Fibroblast of skin of abdomen (primary cell): ENCODE measurements around the gene OR14A2. TPM values are rescaled to one million over a fixed set of nuclear protein-coding genes. Genes with fewer than 3 reads are reported as not detected.
"Not testable (repeated sequence)": the region's sequence is repeated elsewhere in the genome, so short reads cannot be mapped to it uniquely, and the experiment has no call there.

ENCODE experiments used
- DNase-seq: peaks from one replicate; pipeline ENCODE4 v3.0.0-alpha.2; 2013
- polyA plus RNA-seq, 2 experiments: library from polyadenylated mRNA; unstranded; fragments of 120-200 nt; gene quantifications; one replicate each; pipeline ENCODE4 v1.2.1, GENCODE V29; 2013; ENCODE audit not compliant: insufficient read length in 2 of 2

OR14A2 gene
- polyA plus RNA-seq (2013, experiment 1 of 2; ENCODE audit: insufficient read length): not detected
- not detected for polyA plus RNA-seq (2013, experiment 2 of 2; ENCODE audit: insufficient read length)

DNA sequence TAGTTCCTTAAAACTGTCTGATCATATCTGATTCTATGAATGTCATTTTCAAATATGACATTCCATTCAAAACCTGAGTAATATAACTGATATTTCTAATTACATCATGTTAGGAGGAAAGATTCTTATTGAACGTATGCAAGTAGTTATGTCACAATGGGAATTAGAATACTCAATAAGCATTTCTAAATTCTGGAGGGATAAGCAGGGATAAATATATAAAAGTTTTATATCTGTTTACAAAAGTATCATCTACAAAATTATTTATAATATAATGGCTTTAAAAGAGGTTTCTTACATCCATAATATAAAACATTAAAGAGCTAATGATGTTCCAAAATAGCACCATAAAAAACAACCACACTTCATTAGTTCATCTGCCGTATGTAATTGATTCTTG lies at the start of gene OR14A2:
Gene OR14A2, minus strand, starts transcription at position 101 of the 400 bp plus-strand sequence.
- no peak for DNase-seq

DNA sequence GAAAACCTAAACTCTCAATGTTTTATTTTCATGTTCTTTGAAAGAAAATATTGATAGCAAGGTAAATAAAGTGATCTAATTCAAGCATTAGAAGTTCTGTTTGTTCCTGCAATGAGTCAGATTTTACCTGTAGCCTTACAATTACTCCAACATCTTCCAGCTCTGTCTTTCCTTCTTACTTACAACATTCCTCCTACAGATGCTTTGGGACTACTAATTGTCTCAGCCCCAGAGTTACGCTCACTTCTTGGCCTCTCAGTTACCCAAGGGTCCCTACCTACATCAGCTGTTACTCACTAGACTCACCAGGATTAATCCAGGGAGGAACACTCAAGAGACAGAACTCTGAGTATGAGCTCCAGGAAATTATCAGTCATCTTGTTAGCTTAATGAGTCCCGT lies 49.6 kb upstream of the OR14A2 start:
- no peak for DNase-seq

DNA sequence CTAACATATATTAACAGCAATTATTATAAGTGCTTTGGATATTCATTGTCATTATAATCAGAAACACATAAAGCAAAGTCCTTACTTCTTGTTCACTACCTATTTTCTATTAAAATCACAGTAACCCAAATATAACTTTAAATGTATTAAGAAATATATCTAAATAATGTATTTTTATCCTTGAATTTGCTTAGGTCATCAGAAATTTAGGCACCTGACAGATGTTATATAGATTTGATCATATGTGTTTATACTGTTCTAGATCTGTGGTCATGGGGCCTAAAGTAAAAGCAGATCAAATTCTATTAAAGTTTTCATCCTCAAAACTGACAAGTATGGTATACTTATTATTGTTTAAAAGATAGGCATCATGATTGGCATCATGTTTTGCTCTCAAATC lies 21.7 kb upstream of the OR14A2 start:
- no peak for DNase-seq

DNA sequence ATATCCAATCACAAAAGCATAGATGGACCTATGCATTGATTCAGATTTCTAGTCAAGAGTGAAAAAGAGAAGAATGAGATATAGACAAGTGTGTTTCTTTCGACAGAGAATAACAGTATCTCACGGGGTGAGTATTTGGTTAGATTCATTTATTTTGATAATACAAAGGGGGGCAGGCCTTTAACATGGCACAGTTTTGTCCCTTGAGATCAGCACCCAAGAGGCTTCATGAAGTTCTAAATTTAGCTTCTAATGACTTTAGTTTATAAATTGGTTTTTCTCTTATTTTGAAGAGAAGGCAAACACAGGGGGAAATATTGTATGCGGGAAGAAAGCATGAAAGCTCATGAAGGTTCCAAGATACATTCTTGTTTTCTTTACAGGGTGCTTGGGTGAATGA lies 12.5 kb upstream of the OR14A2 start, which contains the start of gene OR1C1:
Gene OR1C1, minus strand, starts transcription at position 101 of the 400 bp plus-strand sequence. CDS start 2,150 bp downstream, outside the sequence.
- DNase-seq: no peak

DNA sequence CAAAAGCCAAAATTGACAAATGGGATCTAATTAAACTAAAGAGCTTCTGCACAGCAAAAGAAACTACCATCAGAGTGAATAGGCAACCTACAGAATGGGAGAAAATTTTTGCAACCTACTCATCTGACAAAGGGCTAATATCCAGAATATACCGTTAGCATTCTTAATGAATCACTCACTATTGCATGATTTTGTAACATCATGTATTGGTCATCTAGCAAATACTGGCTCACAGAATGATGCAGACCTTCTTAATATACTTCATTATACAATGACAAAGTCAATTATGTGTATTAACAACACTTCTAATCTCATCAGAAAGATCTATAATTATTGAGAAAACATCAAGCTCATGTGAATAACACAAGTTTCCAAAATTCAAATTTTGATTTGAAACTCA lies 6.4 kb upstream of the OR14A2 start:
- DNase-seq: not testable (repeated sequence)

DNA sequence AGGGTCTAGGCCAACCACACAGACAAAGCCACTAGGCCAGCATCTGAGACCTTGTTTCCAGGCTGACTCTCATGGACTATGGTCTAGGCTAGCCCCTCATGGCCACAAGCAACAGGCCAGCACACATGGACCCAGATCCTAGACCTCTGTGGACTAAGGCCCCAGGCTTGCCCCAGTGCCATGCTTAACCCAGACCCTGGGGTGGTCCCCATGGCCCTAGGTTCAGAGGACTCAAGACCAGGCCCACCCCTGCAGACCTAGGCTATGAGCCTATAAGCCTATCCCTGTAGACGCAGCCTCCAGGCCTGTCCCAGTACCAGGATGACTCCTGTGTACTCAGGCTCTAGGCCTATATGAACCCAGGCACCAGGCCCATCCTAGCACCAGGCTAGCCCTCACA lies 1.9 kb upstream of the OR14A2 start:
- no peak for DNase-seq

DNA sequence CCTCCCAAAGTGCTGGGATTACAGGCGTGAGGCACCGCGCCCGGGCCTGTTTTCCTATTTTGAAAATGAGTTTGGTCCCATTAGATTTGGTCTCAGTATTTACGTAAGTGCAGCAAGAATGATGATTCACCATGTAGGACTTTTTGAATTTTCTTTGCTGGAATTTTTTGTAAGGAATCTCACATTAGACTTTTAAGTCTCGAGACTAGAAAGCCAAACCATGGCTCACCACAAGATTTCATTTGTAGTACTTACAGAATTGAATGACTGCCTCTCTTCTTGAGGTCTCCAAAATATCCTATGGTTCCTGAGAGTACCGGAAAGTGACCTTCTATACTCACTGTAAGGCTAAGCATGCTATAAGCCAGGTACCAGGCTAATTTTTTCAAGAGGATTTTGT lies 325 bp downstream of the OR14A2 start:
- no peak for DNase-seq

DNA sequence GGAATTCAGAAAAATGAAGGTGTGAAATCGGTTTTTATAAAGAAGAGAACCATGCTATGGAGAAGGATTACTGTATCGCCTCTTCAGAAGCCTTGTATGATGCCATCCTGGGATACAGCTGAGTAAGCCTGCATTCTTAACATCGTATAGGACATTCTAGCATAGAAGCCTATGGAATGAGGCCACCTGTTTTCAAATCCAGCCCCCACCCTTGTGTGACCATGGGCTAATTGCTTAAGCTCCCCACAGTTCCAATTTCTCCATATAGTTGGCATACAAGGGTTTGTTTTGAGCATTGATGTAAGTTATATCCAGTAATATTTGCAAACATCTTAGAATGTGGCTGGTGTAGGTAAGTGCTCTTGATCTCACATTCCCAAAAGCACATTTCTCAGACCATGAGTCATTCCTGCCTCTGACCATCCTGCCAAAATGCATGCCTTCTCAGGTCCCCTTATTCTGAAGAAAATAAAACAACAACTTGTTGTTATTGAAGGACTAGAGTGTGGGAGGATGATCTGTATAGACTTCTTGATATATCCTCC lies 1.5 kb downstream of the OR14A2 start:
- DNase-seq: no peak

DNA sequence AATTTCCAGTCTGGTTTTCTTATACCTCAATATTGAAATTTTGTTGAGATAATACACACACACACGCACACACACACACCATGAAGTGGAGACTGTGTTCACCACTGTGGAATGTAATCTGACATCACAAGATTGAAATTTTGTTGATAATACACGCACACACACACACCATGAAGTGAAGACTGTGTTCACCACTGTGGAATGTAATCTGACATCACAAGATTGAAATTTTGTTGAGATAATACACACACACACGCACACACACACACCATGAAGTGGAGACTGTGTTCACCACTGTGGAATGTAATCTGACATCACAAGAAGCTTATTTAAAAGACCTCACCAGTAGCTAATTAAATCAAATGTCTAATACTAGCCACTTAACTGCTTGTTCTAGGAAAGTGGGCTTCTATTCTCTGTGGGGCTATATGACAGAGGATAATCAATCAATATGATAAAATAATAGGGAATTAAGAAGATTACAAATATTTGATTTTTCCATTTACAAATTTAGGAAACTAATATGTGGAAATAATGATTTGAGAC lies 5.7 kb downstream of the OR14A2 start:
- peak; percentile 8 for DNase-seq

DNA sequence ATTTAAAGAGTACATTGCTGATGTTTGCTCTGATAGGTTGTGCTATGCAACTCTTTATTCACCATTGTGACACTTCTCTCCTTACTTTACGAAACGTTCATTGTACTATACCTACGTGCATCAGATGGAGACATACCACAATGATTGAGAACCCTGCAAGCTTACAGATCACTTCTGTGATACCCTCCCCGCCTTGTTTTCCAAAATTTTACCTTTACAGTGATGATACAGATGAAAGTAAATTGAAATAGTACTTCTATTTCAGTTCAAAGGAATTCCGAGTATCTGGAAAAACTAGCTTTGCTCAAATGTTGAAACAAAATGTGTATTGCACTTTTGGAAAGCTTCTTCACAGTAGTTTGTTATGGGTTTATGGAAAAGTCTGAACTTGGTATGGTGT lies 6.2 kb downstream of the OR14A2 start:
- DNase-seq: no peak

DNA sequence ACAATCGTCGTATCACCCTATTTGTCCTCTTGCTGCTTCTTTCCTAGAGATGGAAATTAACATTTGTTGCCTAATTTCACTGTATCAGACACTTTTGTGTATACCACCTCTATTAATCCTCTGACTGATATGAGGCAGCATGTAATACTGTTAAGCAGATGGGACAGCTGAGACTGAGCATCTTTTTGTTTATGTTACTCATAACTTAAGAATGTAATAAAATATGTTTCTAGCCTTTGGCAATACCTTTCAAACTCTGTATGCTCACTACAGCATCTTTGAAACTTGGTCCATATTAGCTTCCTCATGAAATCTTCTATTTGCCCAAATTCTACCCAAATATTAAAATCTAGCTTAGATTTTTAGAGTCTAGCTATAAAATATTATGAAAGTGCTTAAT lies 7.2 kb downstream of the OR14A2 start:
- no peak for DNase-seq

DNA sequence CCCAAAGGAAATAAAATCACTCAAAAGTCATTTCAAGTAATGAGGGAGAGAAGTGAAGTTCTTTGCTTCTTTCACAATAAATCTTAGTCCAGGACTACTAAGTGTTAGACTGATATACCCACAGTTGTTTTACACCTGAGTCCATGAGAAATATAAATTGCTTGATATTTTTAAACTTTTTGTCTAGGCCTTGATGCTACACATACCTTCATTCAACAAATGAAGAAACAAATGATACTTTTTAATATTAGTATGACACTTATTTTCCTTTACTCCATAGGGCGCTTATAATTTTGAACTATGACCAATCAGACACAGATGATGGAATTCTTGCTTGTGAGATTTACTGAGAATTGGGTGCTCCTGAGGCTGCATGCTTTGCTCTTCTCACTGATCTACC lies 9.6 kb downstream of the OR14A2 start, which contains the start of gene OR14K1:
Gene OR14K1, plus strand, starts transcription at position 301 of the 400 bp plus-strand sequence. Its CDS starts 0 bp downstream, at position 301.
- no peak for DNase-seq

DNA sequence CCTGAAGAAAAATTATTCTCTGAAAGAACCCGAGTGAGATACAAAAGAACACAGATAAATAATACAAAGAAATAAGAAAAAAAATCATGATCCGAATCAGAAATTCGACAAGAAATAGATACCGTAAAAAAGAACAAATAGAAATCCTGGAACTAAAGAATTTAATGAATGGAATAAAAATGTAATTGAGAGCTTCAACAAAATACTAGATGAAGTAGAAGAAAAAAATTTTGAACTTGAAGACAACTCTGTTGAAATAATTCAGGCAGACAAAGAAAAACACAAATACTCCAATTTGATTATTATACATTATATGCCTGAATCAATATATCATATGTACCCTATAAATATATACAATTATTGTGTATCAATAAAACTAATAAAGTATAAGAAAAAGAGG lies 26.7 kb downstream of the OR14A2 start:
- no peak for DNase-seq

DNA sequence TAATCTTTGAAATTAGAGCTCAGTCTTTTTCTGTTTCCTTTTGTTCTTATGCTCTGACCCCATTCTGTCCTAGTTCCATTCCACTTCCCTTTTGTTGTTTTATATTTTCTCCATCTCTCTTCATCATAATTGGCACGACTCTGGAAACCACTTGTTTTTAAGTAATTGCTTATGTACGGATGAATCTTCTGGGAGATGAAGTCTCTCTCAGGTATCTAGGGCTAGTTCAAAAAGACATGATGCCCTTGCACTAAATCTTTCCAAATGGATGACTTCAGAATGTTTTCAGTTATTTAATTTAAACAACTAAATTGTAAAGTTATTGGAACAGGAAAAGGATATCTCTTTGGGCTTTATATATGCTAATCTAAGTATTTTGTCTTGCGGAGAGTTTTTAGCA lies 31.4 kb downstream of the OR14A2 start, which contains the start of gene OR6F1:
Gene OR6F1, minus strand, starts transcription at position 101 of the 400 bp plus-strand sequence. CDS start 3,891 bp downstream, outside the sequence.
- DNase-seq: no peak

DNA sequence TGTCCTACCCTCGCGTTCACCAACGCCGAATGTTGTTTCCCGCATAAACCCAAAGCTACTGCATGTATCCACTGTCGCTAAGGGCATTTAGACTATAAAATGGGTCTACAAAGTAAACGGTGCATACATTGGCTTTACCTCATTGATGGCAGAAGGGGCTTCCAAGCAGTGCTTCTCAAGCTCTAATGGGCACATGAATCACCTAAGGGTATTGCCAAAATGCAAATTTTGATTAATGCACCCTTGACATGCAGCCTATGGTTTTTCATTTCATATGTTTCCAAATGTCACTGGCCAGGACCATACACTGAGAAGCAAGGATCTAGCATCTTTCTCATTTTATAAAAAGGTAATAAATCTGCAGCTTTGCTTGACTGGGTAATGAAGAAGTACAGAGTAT lies 34.2 kb downstream of the OR14A2 start:
- DNase-seq: no peak

DNA sequence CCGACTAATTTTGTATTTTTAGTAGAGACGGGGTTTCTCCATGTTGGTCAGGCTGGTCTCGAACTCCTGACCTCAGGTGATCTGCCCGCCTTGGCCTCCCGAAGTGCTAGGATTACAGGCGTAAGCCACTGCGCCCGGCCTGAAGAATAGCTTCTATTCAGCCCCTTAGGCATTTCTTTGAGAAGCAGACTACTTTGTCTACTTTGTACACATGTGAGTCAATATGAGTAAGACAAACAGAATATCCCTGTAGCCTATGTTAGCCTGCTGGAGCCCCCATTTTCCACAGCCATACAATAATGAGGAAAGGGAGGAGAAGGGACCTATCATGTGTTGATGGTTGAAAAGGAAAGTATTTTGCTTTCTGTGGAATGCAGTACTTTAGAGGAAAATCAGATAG lies 37.3 kb downstream of the OR14A2 start:
- DNase-seq: not testable (repeated sequence)

DNA sequence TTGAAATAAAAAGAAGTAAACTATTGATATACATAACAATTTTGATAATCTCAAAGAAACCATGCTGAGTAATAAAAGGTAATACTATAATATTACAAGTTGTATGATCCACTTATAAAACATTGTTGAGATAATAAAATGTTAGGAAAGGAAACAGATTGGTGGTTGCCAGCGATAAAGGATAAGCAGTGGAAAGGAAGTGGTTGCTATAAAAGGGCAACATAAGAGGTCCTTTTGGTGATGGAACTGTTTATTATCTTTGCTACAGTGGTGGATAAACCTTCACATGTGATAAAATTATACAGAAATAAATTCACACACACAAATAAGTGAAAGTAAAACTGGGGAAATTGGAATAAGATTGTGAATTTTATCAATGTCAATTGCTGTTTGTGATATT lies 46.6 kb downstream of the OR14A2 start:
- DNase-seq: no peak

DNA sequence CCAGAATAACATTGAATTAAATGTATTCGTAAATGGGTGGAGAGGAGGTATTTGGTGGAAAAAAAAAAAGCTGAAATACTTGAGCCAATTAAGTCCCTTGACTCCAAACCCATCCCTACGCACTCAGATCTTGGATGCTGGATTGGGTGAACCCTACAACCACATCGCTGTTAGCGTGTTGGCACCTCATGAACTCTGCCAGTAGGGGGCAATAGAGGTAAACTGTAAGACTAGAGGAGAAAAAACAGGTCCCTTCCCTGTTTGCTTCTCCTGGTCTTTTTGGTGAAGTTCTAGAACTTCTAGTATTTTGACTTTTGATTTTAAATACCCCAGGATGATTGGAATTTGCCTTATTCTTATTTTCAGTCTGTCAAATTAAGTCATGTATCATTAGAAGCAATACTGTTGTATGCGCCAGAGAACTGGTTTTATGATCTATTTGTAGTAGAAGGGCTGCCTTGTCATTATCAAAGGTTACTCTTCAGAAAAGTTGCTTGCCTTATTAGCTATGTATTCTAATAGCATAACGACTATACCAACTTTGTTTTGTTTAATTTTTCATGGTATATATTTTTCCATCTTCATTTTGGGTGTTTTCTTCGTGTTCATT lies 66.5 kb downstream of the OR14A2 start:
- no peak for DNase-seq

DNA sequence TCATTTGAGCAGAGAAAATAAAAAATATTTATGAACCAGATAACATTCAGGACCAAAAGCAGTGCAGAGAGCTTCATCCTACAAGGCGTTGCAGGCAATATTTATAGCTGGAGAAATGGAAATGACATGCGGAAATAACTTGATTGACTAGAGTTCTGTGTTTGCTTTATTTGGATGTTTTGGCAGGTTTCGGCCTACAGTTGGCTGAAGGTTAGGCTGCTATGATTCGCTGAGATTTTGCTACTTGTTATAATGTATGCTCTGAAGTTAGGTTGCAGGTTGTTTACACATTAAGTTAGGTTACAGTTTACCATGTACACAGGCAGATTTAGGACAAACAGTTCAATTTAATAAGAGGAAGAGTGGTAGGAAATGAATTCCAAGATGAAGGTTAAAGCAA lies 67.8 kb downstream of the OR14A2 start:
- no peak for DNase-seq

DNA sequence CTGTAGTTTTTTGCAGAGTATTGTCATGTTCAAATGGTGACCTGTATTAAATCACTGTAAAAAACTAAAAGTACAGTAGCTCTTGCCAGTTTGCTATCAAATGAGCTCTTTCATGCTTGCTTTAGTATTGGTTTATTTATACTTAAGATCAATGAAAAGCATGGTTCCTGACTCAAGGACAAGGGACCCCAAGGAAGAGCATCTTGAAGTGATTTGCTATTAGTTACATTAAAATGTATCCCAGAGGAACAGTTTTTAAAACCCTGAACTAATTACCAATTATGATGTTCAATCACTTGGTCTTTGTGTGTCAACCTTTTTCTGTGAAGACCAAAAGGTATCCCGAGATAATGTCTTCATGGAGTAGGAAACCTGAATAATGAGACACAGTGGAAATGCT lies 68.3 kb downstream of the OR14A2 start, which contains the start of gene OR13G1:
Gene OR13G1, minus strand, starts transcription at position 101 of the 400 bp plus-strand sequence. CDS start 6,698 bp downstream, outside the sequence.
- no peak for DNase-seq
